SU-DHL-6 (cell line): ENCODE data around the gene CDC42BPA.

Source experiments
- H2AFZ ChIP-seq: fragments of 200-600 bp; sonication (generic); 2 replicates; pipeline ENCODE4 v1.6.1; 2014; ENCODE audit warnings: low read depth, mild to moderate bottlenecking, moderate library complexity, mixed read lengths, antibody characterized with exemption, low read length; ENCODE audit not compliant: severe bottlenecking
- H3F3A ChIP-seq: fragments of 200-600 bp; shearing (Covaris generic); 2 replicates; pipeline ENCODE4 v1.6.0; 2016; ENCODE audit warnings: antibody characterized with exemption, mild to moderate bottlenecking; ENCODE audit not compliant: insufficient read depth
- H3K27ac ChIP-seq: fragments of 200-600 bp; sonication (generic); 2 replicates; pipeline ENCODE4 v1.5.1; 2016; ENCODE audit warnings: low read depth, mild to moderate bottlenecking, low read length, moderate library complexity, mixed read lengths
- H3K27me3 ChIP-seq: fragments of 200-600 bp; sonication (generic), shearing (Covaris generic); 2 replicates; pipeline ENCODE4 v1.6.0; 2014; ENCODE audit warnings: mild to moderate bottlenecking, low read length
- H3K36me3 ChIP-seq: fragments of 200-600 bp; sonication (generic); 2 replicates; pipeline ENCODE4 v1.6.1; 2014; ENCODE audit warnings: mild to moderate bottlenecking, low read length, mixed read lengths
- H3K4me2 ChIP-seq: fragments of 300-600, 200-600 bp; shearing (Covaris generic), sonication (generic); 2 replicates; pipeline ENCODE4 v1.6.0; 2014; ENCODE audit warnings: low read length, low read depth, mild to moderate bottlenecking; ENCODE audit not compliant: poor library complexity, severe bottlenecking
- H3K4me3 ChIP-seq: fragments of 200-600 bp; sonication (generic); 2 replicates; pipeline ENCODE4 v1.5.1; 2014; ENCODE audit warnings: antibody characterized with exemption, low read length, mild to moderate bottlenecking, mixed read lengths; ENCODE audit not compliant: insufficient read depth, poor library complexity, severe bottlenecking
- H3K79me2 ChIP-seq: fragments of 200-600 bp; sonication (generic); 2 replicates; pipeline ENCODE4 v1.6.1; 2014; ENCODE audit warnings: mild to moderate bottlenecking, low read length, moderate library complexity; ENCODE audit not compliant: insufficient read depth
- H3K9ac ChIP-seq: fragments of 200-600 bp; sonication (generic); 2 replicates; pipeline ENCODE4 v1.7.0; 2014; ENCODE audit warnings: mild to moderate bottlenecking, low read length
- H3K9me2 ChIP-seq: fragments of 200-600 bp; sonication (generic); replicated peaks from 2 replicates; pipeline ENCODE4 v1.6.1; 2014; ENCODE audit warnings: low read length; ENCODE audit not compliant: insufficient read depth
- H3K9me3 ChIP-seq: fragments of 200-600 bp; sonication (generic); 2 replicates; pipeline ENCODE4 v1.6.1; 2014; ENCODE audit warnings: low read length, mixed read lengths; ENCODE audit not compliant: insufficient read depth
- H4K20me1 ChIP-seq: fragments of 200-600 bp; sonication (generic); 2 replicates; pipeline ENCODE4 v1.6.1; 2014; ENCODE audit warnings: low read depth, mild to moderate bottlenecking, antibody characterized with exemption, low read length, moderate library complexity, mixed read lengths
- CTCF ChIP-seq: fragments of 200-600 bp; sonication (generic); IDR thresholded peaks from one replicate; pipeline ENCODE4 v1.5.1; 2017; ENCODE audit warnings: antibody characterized with exemption, mild to moderate bottlenecking, low read length, moderate library complexity; ENCODE audit not compliant: insufficient read depth, poor library complexity, severe bottlenecking
- EZH2phosphoT487 ChIP-seq: fragments of 200-600 bp; sonication (generic), shearing (Covaris generic); conservative IDR thresholded peaks from 2 replicates; pipeline ENCODE4 v1.6.1; 2018; ENCODE audit warnings: mild to moderate bottlenecking, antibody characterized with exemption, low read length, moderate library complexity, mixed read lengths

CDC42BPA gene

GRCh38 chr1:227070638-227071285 is 247.5 kb downstream of the CDC42BPA start:
- H3K4me2 ChIP-seq, result no peak overlapping the region
- no peak overlapping the region for H2AFZ ChIP-seq
- H3K27ac ChIP-seq, result no peak overlapping the region
- H3F3A ChIP-seq, result no peaks in the 10 kb centered on the region
- no peaks in the 10 kb centered on the region for H3K36me3 ChIP-seq
- no peaks in the 10 kb centered on the region for H3K9me2 ChIP-seq
- H3K27me3 ChIP-seq, result no peaks in the 10 kb centered on the region
- TF ChIP-seq CTCF (no peak), EZH2phosphoT487 (no peak)
- H3K79me2 ChIP-seq, result no peaks in the 10 kb centered on the region
- H3K9ac ChIP-seq, result no peak overlapping the region
- no peaks in the 10 kb centered on the region for H3K9me3 ChIP-seq
- H3K4me3 ChIP-seq, result no peak overlapping the region
- H4K20me1 ChIP-seq, result 0 out of 2 replicates have a peak, but pooled peaks cover 5% of the 10 kb centered on the region

- Histone ChIP-seq H3K79me2 (no peaks in the 10 kb centered on the region), H3K36me3 (no peaks in the 10 kb centered on the region), H2AFZ (no peak overlapping the region), H3K27me3 (no peaks in the 10 kb centered on the region), H3K9ac (no peak overlapping the region), H4K20me1 (0 out of 2 replicates have a peak, but pooled peaks cover 5% of the 10 kb centered on the region), H3K4me2 (no peak overlapping the region), H3K4me3 (no peak overlapping the region), H3F3A (no peaks in the 10 kb centered on the region), H3K9me3 (no peaks in the 10 kb centered on the region), H3K27ac (no peak overlapping the region), H3K9me2 (no peaks in the 10 kb centered on the region)
- TF ChIP-seq CTCF, result no peak
- TF ChIP-seq EZH2phosphoT487, result no peak
Measured at GRCh38 chr1:227069490-227069889, 248.8 kb downstream of the CDC42BPA start.

GRCh38 chr1:227068883-227069282 is 249.4 kb downstream of the CDC42BPA start:
- Histone ChIP-seq H3K9me2 (no peaks in the 10 kb centered on the region), H3K9ac (no peak overlapping the region), H4K20me1 (0 out of 2 replicates have a peak, but pooled peaks cover 5% of the 10 kb centered on the region), H3K27ac (no peak overlapping the region), H3K9me3 (no peaks in the 10 kb centered on the region), H3K36me3 (no peaks in the 10 kb centered on the region), H3K79me2 (no peaks in the 10 kb centered on the region), H3K4me2 (no peak overlapping the region), H2AFZ (no peak overlapping the region), H3F3A (no peaks in the 10 kb centered on the region), H3K27me3 (no peaks in the 10 kb centered on the region), H3K4me3 (no peak overlapping the region)
- TF ChIP-seq CTCF (no peak), EZH2phosphoT487 (no peak)
